HT1080 (cell line): Measurements from ENCODE around the gene SPSB1. TPM values are rescaled to one million over a fixed set of nuclear protein-coding genes. Genes with fewer than 3 reads are reported as not detected.

ENCODE experiments used
- DNase-seq: peaks from one replicate; pipeline ENCODE4 v3.0.0-alpha.2; 2015; ENCODE audit warnings: low read depth
- total RNA-seq: library from RNA; depleted of rRNA; stranded (reverse); fragments of >200 nt; shearing (Covaris generic); gene quantifications from 2 replicates; pipeline ENCODE4 v1.2.3, GENCODE V29; 2014

Gene SPSB1
- total RNA-seq, 1 experiment from 2014 or later = 18.3 TPM

DNA sequence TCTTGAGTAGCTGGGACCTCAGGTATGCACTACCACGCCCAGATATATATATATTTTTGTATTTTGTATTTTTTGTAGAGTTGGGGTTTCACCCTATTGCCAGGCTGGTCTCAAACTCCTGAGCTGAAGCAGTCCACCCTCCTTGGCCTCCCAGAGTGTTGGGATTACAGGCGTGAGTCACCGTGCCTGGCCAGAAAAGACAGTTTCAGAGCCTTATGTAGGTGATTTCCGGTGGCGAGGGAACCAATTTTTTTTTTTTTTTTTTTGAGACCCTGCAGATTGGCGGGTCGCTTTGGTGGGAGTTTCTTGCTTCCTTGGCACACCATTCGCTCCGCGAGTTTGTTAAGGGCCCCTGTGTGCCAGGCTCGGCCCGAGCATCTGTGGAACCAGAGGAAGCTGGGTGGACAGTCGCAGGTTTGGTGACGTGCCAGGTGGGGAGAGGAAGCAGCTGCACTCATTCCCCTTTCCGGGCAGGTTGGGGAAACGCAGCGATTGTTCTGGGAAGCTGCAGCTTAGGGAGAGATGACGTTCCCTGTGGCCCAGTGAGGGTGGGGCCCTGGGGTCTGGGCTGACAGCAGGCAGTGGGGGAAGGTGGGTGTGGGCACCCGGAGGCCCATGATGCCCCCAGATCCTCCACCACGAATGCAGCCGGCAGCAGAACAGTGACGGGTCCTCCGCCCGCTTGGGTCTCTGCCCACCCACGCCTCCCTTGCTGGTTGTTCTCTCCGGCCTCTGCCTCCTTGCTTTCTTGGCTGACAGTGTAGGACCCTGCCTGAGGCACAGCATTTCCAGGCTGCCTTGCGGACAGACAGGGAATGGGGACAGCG lies 25.1 kb downstream of the SPSB1 start:
- DNase-seq = peak; percentile 83

GRCh38 chr1:9319208-9319788 lies 26.6 kb downstream of the SPSB1 start:
- no peak for DNase-seq

- DNase-seq = no peak
Observed at GRCh38 chr1:9319789-9320519, 27.3 kb downstream of the SPSB1 start.

GRCh38 chr1:9320520-9321479 lies 28.1 kb downstream of the SPSB1 start:
- no peak for DNase-seq

DNA sequence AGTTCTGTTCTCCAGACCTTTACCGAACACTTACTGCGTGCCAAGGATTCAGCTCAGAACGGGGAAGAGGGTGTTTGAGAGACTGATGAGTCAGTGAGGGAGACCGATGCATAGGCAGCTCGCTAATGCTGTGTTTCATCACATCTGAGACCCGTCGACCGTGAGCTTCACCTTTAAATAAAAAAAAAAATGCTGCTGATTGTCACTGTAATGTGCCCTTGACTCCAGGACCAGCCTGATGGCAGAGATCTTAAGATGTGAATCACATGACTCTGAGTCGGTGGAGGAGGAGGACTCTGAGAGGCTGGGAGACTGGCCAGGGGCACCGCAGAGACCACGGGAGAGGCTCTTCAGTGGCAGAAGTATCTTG lies 28.8 kb downstream of the SPSB1 start:
- DNase-seq = peak; percentile 57

DNA sequence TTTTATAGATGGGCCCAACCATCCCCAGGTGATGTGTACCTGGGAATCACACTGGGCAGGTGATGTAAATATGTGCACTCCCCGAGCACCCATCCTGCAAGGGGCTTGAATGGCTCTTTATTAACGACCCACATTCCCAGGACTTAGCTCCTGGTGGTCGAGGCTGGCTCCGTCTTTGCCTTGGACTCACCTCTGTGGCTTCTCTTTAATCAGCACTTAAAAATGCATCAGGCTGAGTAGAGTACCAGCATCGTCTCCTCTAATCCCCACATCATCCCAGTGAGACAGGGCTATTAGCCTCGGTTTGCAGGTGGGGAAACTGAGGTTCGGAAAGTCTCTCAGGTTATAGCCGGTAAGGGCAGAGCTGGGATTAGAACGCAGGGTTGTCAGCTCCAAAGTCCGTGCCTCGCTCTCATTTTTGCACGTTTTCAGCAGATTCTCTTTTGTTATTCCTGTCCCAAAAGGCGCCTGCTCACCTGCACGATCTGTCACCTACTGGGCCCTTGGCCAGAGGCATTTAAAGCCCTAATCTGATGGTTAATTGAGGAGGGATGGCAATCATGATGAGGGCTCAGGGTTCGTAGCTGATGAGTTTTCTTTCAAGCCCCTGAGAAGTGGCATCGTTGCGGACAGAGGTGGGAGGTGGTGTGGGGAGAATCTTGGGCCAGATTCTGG lies 29.4 kb downstream of the SPSB1 start:
- no peak for DNase-seq

- no peak for DNase-seq
Observed at GRCh38 chr1:9322661-9323244, 30.1 kb downstream of the SPSB1 start.

GRCh38 chr1:9324246-9325096 lies 31.8 kb downstream of the SPSB1 start:
- no peak for DNase-seq

GRCh38 chr1:9326596-9326995 lies 33.9 kb downstream of the SPSB1 start:
- no peak for DNase-seq

DNA sequence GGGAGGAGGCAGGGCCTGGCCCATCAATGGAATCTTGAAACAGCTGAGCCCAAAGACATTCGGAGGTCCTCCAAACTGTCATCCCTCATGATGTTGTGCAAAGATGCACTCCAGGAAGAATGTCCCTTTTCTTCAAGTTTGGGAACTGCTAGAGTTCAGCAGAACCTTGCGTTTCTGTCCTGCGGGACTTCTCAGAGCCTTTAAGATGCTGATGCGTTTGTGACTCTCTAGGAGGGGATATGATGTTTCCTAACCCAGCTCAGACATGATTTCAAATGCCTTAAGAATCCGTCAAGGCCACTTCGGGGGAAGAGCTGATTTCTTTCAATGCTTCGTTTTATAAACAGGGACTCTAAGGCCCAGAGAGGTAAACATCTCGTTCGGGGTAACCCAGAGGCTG lies 35.5 kb downstream of the SPSB1 start:
- DNase-seq = no peak

- DNase-seq = no peak
Observed at GRCh38 chr1:9328715-9329114, 36.0 kb downstream of the SPSB1 start.

GRCh38 chr1:9331016-9331415 lies 38.3 kb downstream of the SPSB1 start:
- no peak for DNase-seq

- no peak for DNase-seq
Observed at GRCh38 chr1:9331558-9332346, 39.1 kb downstream of the SPSB1 start.

GRCh38 chr1:9332513-9333143 lies 39.9 kb downstream of the SPSB1 start:
- DNase-seq = no peak

GRCh38 chr1:9338397-9339246 lies 45.9 kb downstream of the SPSB1 start:
- no peak for DNase-seq

GRCh38 chr1:9340172-9340854 lies 47.6 kb downstream of the SPSB1 start:
- no peak for DNase-seq
